ENCODE measurements around the gene MTMR3.

MTMR3 gene

GRCh38 chr22:29916007-29916544, 33.1 kb downstream of the MTMR3 start:
- no peak for DNase-seq (ENCODE audit: low spot score)

GRCh38 chr22:29917052-29917902, 34.3 kb downstream of the MTMR3 start:
- no peak for DNase-seq (ENCODE audit: low spot score)

- DNase-seq (ENCODE audit: low spot score) = no peak
Measured at GRCh38 chr22:29925402-29925801, 42.4 kb downstream of the MTMR3 start.

- no peak for DNase-seq (ENCODE audit: low spot score)
Measured at GRCh38 chr22:29926057-29926456, 43.1 kb downstream of the MTMR3 start.

- DNase-seq (ENCODE audit: low spot score) = no peak
Measured at GRCh38 chr22:29932136-29932535, 49.2 kb downstream of the MTMR3 start.

- no peak for DNase-seq (ENCODE audit: low spot score)
Measured at GRCh38 chr22:29933619-29934018, 50.6 kb downstream of the MTMR3 start.

- DNase-seq (ENCODE audit: low spot score) = no peak
Measured at GRCh38 chr22:29934596-29934995, 51.6 kb downstream of the MTMR3 start.

- DNase-seq (ENCODE audit: low spot score) = no peak
Measured at GRCh38 chr22:29936186-29936585, 53.2 kb downstream of the MTMR3 start.

- DNase-seq (ENCODE audit: low spot score) = no peak
Measured at GRCh38 chr22:29937940-29938693, 55.1 kb downstream of the MTMR3 start.

GRCh38 chr22:29940526-29940925, 57.6 kb downstream of the MTMR3 start:
- no peak for DNase-seq (ENCODE audit: low spot score)

- DNase-seq (ENCODE audit: low spot score) = no peak
Measured at GRCh38 chr22:29944339-29944738, 61.4 kb downstream of the MTMR3 start.

- no peak for DNase-seq (ENCODE audit: low spot score)
Measured at GRCh38 chr22:29945435-29945834, 62.5 kb downstream of the MTMR3 start.

GRCh38 chr22:29946220-29946619, 63.2 kb downstream of the MTMR3 start:
- DNase-seq (ENCODE audit: low spot score) = no peak

GRCh38 chr22:29947410-29948384, 64.7 kb downstream of the MTMR3 start:
- no peak for DNase-seq (ENCODE audit: low spot score)

- DNase-seq (ENCODE audit: low spot score) = no peak
Measured at GRCh38 chr22:29948385-29948769, 65.4 kb downstream of the MTMR3 start.

- no peak for DNase-seq (ENCODE audit: low spot score)
Measured at GRCh38 chr22:29949872-29950271, 66.9 kb downstream of the MTMR3 start.

- DNase-seq (ENCODE audit: low spot score) = peak; percentile 97
Measured at GRCh38 chr22:29951791-29952413, 68.9 kb downstream of the MTMR3 start.

GRCh38 chr22:29954203-29954855, 71.4 kb downstream of the MTMR3 start:
- peak; percentile 82 for DNase-seq (ENCODE audit: low spot score)

- no peak for DNase-seq (ENCODE audit: low spot score)
Measured at GRCh38 chr22:29956680-29957079, 73.7 kb downstream of the MTMR3 start.

- DNase-seq (ENCODE audit: low spot score) = no peak
Measured at GRCh38 chr22:29958170-29958569, 75.2 kb downstream of the MTMR3 start.

GRCh38 chr22:29964776-29965175, 81.8 kb downstream of the MTMR3 start:
- DNase-seq (ENCODE audit: low spot score) = no peak
